Activated CD4-positive, alpha-beta T cell treated with anti-CD3 and anti-CD28 coated beads, Interleukin-2, amount 50 U/mL, for 24 hours (primary cell): ENCODE data around the gene IGSF9.

Experiments
- DNase-seq, 2 donors: peaks; one replicate each; pipeline ENCODE4 v3.0.0-alpha.2; 2020; ENCODE audit warnings: low read depth in 1 of 2, low spot score in 1 of 2

Gene IGSF9, protein sequence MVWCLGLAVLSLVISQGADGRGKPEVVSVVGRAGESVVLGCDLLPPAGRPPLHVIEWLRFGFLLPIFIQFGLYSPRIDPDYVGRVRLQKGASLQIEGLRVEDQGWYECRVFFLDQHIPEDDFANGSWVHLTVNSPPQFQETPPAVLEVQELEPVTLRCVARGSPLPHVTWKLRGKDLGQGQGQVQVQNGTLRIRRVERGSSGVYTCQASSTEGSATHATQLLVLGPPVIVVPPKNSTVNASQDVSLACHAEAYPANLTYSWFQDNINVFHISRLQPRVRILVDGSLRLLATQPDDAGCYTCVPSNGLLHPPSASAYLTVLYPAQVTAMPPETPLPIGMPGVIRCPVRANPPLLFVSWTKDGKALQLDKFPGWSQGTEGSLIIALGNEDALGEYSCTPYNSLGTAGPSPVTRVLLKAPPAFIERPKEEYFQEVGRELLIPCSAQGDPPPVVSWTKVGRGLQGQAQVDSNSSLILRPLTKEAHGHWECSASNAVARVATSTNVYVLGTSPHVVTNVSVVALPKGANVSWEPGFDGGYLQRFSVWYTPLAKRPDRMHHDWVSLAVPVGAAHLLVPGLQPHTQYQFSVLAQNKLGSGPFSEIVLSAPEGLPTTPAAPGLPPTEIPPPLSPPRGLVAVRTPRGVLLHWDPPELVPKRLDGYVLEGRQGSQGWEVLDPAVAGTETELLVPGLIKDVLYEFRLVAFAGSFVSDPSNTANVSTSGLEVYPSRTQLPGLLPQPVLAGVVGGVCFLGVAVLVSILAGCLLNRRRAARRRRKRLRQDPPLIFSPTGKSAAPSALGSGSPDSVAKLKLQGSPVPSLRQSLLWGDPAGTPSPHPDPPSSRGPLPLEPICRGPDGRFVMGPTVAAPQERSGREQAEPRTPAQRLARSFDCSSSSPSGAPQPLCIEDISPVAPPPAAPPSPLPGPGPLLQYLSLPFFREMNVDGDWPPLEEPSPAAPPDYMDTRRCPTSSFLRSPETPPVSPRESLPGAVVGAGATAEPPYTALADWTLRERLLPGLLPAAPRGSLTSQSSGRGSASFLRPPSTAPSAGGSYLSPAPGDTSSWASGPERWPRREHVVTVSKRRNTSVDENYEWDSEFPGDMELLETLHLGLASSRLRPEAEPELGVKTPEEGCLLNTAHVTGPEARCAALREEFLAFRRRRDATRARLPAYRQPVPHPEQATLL

GRCh38 chr1:159945483-159946241 is at the start of gene IGSF9:
Gene IGSF9 (minus strand): TSS chr1:159945613. CDS start chr1:159943454, 2,159 bp downstream.
- peak; percentile 36 to 62 for DNase-seq

DNA sequence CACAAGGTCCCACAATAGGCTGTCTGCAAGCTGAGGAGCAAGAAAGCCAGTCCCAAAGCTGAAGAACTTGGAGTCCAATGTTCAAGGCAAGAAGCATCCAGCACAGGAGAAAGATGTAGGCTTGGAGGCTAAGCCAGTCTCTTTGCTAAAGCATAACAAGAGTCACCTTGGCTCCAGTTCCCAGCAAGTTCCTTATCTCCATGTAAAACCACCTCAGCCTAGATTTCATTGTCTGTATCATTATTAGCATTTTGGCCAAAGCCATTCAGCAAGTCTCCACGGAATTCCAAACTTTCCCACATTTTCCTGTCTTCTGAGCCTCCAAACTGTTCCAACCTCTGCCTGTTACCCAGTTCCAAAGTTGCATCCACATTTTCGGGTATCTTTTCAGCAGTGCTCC is 49.5 kb upstream of the IGSF9 start:
- DNase-seq, result no peak

- DNase-seq, result no peak
These were observed 48.5 kb upstream of the IGSF9 start for GRCh38 chr1:159993911-159994310.

GRCh38 chr1:159992161-159992560 is 46.7 kb upstream of the IGSF9 start:
- no peak for DNase-seq

- no peak for DNase-seq
These were observed 46.1 kb upstream of the IGSF9 start for GRCh38 chr1:159991513-159991912.

- no peak for DNase-seq
These were observed 44.6 kb upstream of the IGSF9 start for GRCh38 chr1:159990005-159990404.

- DNase-seq, result no peak
These were observed 44.2 kb upstream of the IGSF9 start for GRCh38 chr1:159989581-159989980.

GRCh38 chr1:159988006-159988405 is 42.6 kb upstream of the IGSF9 start:
- DNase-seq, result no peak

- no peak for DNase-seq
These were observed 41.8 kb upstream of the IGSF9 start for GRCh38 chr1:159987186-159987585.

- no peak for DNase-seq
These were observed 41.1 kb upstream of the IGSF9 start for GRCh38 chr1:159986531-159986930.

DNA sequence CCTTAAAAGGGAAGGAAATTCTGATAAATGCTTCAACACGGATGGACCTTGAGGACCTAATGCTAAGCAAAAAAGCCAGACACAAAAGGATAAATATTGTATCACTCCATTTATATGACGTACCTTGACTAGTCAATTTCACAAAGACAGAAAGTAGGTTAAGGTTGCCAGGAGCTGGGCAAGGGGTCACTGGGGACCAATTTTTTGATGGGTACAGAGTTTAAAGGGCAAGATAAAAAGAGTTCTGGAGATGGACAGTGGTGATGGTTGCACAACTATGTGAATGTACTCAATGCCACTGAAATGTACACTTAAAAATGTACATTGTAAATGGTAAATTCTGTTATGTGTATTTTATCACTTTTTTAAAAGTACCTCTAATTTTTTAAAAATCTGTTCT is 40.7 kb upstream of the IGSF9 start:
- no peak for DNase-seq

DNA sequence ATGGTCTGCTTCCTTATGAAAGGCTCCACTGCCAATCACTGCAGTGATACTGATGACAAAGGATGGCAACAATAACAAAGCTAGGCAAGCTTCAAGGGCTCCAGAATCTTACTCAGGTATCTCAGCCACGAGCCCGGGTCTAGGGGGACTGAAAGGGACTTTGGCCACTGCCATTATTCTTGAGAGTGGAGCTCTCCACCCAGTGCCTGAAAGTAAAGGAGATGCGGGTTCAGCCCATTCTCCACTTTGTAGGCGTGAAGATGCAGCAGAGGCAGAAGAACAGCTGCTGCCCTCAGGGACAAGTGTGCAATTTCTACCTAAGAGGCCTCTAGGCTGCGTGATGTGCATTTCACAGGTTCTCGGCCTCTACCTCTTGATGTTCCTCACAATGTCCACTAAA is 40.1 kb upstream of the IGSF9 start:
- no peak for DNase-seq

DNA sequence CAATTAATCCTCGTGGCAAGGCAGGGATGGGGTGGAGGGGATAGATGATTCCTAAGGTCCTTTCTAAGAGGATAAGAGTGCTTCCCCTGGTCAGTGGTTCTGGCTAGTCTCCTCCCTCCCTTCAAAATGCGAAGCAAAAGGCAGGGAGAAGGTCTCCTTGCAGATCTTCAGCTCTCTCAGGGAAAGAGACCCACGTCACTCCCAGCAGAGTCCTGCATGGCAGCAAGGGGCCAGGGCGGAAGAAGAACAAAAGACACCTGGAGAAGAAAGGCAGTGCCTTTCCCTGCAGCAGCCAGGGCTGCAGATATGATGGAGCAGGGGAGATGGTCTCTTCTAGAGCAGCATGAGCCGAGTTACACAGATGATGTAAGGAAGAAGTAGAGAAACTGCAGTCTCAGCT is 38.3 kb upstream of the IGSF9 start:
- no peak for DNase-seq

GRCh38 chr1:159982280-159982679 is 36.9 kb upstream of the IGSF9 start:
- DNase-seq, result no peak

DNA sequence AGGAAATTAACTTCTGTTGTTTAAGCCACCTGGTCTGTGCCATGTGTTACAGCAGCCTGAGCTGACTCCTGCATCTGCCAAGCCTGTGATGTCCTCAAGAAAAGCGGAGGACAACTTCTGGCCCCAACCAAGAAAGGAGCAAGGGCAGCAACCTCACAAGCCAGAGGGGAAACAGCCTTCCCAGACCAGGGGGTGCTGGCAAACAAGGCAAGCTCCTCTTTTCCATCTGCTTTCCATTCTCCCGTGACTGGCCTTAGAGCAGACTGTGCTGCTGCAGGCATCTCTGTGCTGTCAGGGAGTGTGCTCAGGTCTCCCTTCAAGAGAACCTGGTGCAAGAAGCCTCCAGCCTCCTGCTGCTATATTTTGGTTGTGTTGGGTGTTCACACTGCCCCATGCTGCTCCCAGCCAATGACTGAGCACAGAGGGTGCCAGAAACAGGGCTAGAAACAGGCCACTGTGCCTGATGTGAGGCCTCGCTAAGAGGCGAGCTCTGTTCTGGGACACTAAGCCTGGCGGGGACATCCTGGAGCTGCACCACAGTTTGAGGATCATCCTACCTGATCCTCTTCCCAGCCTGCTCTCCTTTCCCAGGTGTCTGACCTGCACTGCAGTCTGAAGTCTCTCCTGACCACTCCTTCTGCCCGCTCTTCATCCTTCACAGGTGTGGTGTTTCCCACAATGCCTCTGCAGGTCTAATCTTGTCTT is 36.1 kb upstream of the IGSF9 start:
- no peak for DNase-seq

DNA sequence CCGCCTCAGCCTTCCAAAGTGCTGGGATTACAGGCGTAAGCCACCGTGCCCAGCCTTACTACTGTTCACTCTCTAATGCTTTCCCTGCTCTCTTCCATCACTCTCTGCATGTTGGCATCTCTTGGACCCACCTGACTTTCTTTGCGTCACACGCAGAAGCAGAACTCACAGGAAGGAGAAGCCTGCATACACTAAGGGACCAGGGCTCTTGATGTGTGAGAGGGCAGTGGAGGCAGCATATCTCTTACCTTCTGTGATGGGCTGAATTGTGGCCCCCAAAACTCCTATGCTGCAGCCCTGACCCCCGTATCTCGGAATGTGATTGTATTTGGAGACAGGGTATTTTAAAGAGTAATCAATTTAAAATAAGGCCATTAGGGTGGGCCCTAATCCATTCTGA is 35.4 kb upstream of the IGSF9 start:
- no peak for DNase-seq

DNA sequence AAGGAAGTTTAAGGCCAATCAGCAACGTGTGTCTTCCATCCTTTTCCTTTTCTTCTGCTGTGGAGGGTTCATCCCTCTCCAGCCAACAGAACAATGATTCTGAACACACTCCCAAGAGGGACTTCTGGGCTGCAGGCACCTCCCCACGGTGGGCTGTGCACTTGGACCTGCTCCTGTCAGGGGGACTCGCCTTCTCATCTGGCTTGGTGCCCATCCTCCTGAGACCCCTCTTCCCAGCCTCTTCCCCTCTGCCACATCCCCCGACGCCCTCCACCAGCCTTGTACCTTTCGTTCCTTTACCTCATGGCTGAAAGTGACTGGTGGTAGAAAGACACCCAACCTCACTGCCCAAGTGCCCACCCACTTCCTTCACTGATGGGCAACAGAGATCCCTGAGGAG is 34.7 kb upstream of the IGSF9 start:
- no peak for DNase-seq

- no peak for DNase-seq
These were observed 33.8 kb upstream of the IGSF9 start for GRCh38 chr1:159979257-159979656.

DNA sequence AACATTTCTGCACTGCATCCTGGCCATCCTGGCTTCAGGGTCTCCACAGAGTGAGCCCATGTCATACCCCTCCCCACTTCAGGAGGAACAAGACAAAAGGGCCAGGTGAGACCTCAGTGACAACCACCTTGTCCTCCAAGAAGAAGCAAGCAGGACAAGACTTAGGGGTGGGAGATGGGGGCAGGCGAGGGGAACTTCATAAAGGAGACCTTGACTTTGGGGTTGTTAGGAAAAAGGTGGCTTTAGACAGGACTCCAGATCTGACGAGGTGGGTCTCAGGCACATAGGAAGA is 32.6 kb upstream of the IGSF9 start:
- no peak for DNase-seq

DNA sequence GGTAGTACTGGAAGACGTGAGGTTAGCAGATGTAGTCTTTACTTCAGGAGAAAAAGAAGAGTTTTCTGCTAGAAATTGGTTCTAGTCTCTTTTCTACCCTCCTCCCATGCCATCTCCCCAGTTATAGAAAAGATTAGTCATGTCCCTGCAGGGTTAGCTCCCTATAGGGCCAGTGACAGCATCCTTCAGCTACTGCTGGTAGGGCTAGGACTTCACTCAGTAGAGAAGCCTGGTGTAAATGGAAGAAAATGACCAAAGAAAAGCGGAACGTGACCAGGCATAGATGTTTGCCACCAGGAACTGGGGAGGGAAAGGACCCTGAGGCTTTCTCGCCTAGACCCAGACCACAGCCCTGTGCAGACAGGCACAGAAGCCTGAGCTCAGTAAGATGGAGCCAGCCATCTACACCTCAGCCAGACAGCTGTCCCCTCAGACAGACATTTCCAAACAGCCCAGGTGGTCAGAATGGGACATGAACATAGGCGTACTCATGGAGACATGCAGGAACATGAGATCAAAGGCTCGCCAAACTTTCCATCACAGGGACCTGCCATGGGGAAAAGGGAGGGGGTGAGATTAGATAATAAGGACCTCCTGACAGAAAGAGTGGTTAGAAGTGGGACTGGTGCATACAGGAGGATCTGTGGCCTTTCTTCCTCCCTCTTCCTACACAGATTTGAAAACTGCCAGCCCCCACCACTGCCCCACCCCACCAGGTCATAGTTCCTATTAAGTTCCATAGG is 32.1 kb upstream of the IGSF9 start:
- DNase-seq, result no peak
